Peyer's patch (tissue), 4 donors: Measurements from ENCODE around the gene HECTD4. TPM values are rescaled to one million over a fixed set of nuclear protein-coding genes. Genes with fewer than 3 reads are reported as not detected.

ENCODE experiments used
- DNase-seq, 3 donors: peaks; one replicate each; pipeline ENCODE4 v3.0.0-alpha.2; 2017 to 2019
- H3K27ac ChIP-seq, 4 donors: fragments of 200-600 bp; sonication (generic); one replicate each; pipeline ENCODE4 v1.5.1; 2016 to 2019
- H3K27me3 ChIP-seq, 2 donors: fragments of 200-600 bp; sonication (generic); one replicate each; pipeline ENCODE4 v1.5.1; 2019
- H3K36me3 ChIP-seq, 3 donors: fragments of 200-600 bp; sonication (generic); one replicate each; pipeline ENCODE4 v1.5.1; 2016 to 2019
- H3K4me1 ChIP-seq, 4 donors: fragments of 200-600 bp; sonication (generic); one replicate each; pipeline ENCODE4 v1.5.1; 2016 to 2019
- H3K4me3 ChIP-seq, 4 donors: fragments of 200-600 bp; sonication (generic); 1 replicate in 3 of 4; 2 replicates in 1 of 4; pipeline ENCODE4 v1.5.1; 2016 to 2019; ENCODE audit warnings: mild to moderate bottlenecking in 1 of 4
- H3K9me3 ChIP-seq, 4 donors: fragments of 200-600 bp; sonication (generic); one replicate each; pipeline ENCODE4 v1.5.1; 2016 to 2019; ENCODE audit warnings: mild to moderate bottlenecking in 1 of 4
- CTCF ChIP-seq, 6 experiments: fragments of 450-650 bp in 4 of 6; fragments of 200-600 bp in 2 of 6; sonication (generic) in 1 of 6; IDR thresholded peaks; one replicate each; pipeline ENCODE4 v1.5.1; 2017 to 2019; ENCODE audit warnings: antibody characterized with exemption in 6 of 6, mild to moderate bottlenecking in 3 of 6, moderate library complexity in 1 of 6
- POLR2A ChIP-seq, 2 donors: fragments of 450-650 bp; IDR thresholded peaks; one replicate each; pipeline ENCODE4 v1.5.1; 2017; ENCODE audit warnings: antibody characterized with exemption in 2 of 2, mild to moderate bottlenecking in 2 of 2, moderate library complexity in 2 of 2
- total RNA-seq, 4 donors: library from RNA; depleted of rRNA; stranded (reverse); fragments of >200 nt; gene quantifications; one replicate each; pipeline ENCODE4 v1.1.0, GENCODE V29; 2016

The HECTD4 gene
- total RNA-seq, 4 donors from 2014 or later = 49.9 to 118 (median 87.3) TPM

- peaks cover 0 to 64% (median 2%) of the 10 kb centered on the region in 3 donors for H3K36me3 ChIP-seq
- DNase-seq = no peak
- no peaks in the 10 kb centered on the region for H3K9me3 ChIP-seq
- no peak overlapping the region for H3K27ac ChIP-seq
- TF ChIP-seq CTCF (IDR thresholded peaks at IDR 0.05) (no peak), POLR2A (IDR thresholded peaks at IDR 0.05) (no peak)
- no peaks in the 10 kb centered on the region for H3K27me3 ChIP-seq
- no peak overlapping the region for H3K4me3 ChIP-seq
- no peaks in the 10 kb centered on the region for H3K4me1 ChIP-seq
Observed at GRCh38 chr12:112153181-112153892, 228.9 kb downstream of the HECTD4 start.

GRCh38 chr12:112151766-112152541, 230.3 kb downstream of the HECTD4 start:
- TF ChIP-seq CTCF (IDR thresholded peaks at IDR 0.05) (no peak), POLR2A (IDR thresholded peaks at IDR 0.05) (no peak)
- no peak for DNase-seq
- Histone ChIP-seq H3K4me3 (no peak overlapping the region), H3K36me3 (peaks cover 2 to 71% (median 3%) of the 10 kb centered on the region in 3 donors), H3K27me3 (no peaks in the 10 kb centered on the region), H3K9me3 (no peaks in the 10 kb centered on the region), H3K4me1 (no peaks in the 10 kb centered on the region), H3K27ac (no peak overlapping the region)

- peaks cover 2 to 90% (median 3%) of the 10 kb centered on the region in 3 donors for H3K36me3 ChIP-seq
- DNase-seq = no peak
- no peak for TF ChIP-seq CTCF (IDR thresholded peaks at IDR 0.05)
- TF ChIP-seq POLR2A (IDR thresholded peaks at IDR 0.05) = no peak
Observed at GRCh38 chr12:112149596-112149995, 232.6 kb downstream of the HECTD4 start.

GRCh38 chr12:112148031-112148513, 234.2 kb downstream of the HECTD4 start:
- Histone ChIP-seq H3K27ac (no peak overlapping the region), H3K36me3 (peaks cover 2 to 91% (median 3%) of the 10 kb centered on the region in 3 donors), H3K27me3 (no peaks in the 10 kb centered on the region), H3K4me3 (no peak overlapping the region), H3K4me1 (no peaks in the 10 kb centered on the region), H3K9me3 (no peaks in the 10 kb centered on the region)
- DNase-seq = peak in 1 of 3 donors; percentile 2
- TF ChIP-seq POLR2A (IDR thresholded peaks at IDR 0.05) = no peak
- no peak for TF ChIP-seq CTCF (IDR thresholded peaks at IDR 0.05)

More at GRCh38 chr12:112149596-112149995, 232.6 kb downstream of the HECTD4 start:
- no peaks in the 10 kb centered on the region for H3K4me1 ChIP-seq
- H3K27ac ChIP-seq = no peak overlapping the region
- no peaks in the 10 kb centered on the region for H3K9me3 ChIP-seq
- H3K27me3 ChIP-seq = no peaks in the 10 kb centered on the region
- no peak overlapping the region for H3K4me3 ChIP-seq

GRCh38 chr12:112146123-112146522, 236.1 kb downstream of the HECTD4 start:
- no peaks in the 10 kb centered on the region for H3K4me1 ChIP-seq
- no peak overlapping the region for H3K27ac ChIP-seq
- no peaks in the 10 kb centered on the region for H3K9me3 ChIP-seq
- H3K4me3 ChIP-seq = no peak overlapping the region
- TF ChIP-seq CTCF (IDR thresholded peaks at IDR 0.05) (no peak), POLR2A (IDR thresholded peaks at IDR 0.05) (no peak)
- peaks cover 2 to 91% (median 3%) of the 10 kb centered on the region in 3 donors for H3K36me3 ChIP-seq
- no peak for DNase-seq
- H3K27me3 ChIP-seq = no peaks in the 10 kb centered on the region
